GM12878 (cell line): ENCODE data around the gene FTL.

Experiments
- BACH1 ChIP-seq: fragments of 450-650 bp; IDR thresholded peaks from 2 replicates; pipeline ENCODE4 v1.6.1; 2017; ENCODE audit warnings: mild to moderate bottlenecking, borderline replicate concordance
- CHD2 ChIP-seq: IDR thresholded peaks from 2 replicates; pipeline ENCODE4 v1.6.1; 2011; ENCODE audit warnings: low read depth, low read length, improper control_type of control experiment, borderline replicate concordance
- POLR2A ChIP-seq: IDR thresholded peaks from 2 replicates; pipeline ENCODE4 v1.6.1; 2011; ENCODE audit warnings: low read depth, mild to moderate bottlenecking, low read length
- RAD21 ChIP-seq: IDR thresholded peaks from 2 replicates; pipeline ENCODE4 v1.6.1; 2011; ENCODE audit warnings: mild to moderate bottlenecking, low read depth, low read length, moderate library complexity; ENCODE audit not compliant: insufficient read depth
- SREBF1 ChIP-seq: IDR thresholded peaks from 2 replicates; pipeline ENCODE4 v1.6.1; 2012; ENCODE audit warnings: mild to moderate bottlenecking, low read length
- TCF12 ChIP-seq: IDR thresholded peaks from 2 replicates; pipeline ENCODE4 v1.6.1; 2011; ENCODE audit warnings: low read depth, mild to moderate bottlenecking, low read length
- TF ChIP-seq, protein P1 (sequence below), 3 experiments: IDR thresholded peaks in 2 of 3; conservative IDR thresholded peaks in 1 of 3; 2 replicates each; pipeline ENCODE4 v1.5.1; 2011; ENCODE audit warnings: low read depth in 3 of 3, low read length in 3 of 3, mild to moderate bottlenecking in 3 of 3, control low read depth in 2 of 3, moderate library complexity in 2 of 3, inconsistent platforms in 1 of 3, mixed read lengths in 1 of 3; ENCODE audit not compliant: control insufficient read depth in 2 of 3, insufficient read depth in 1 of 3; ENCODE audit errors: extremely low read depth in 1 of 3
- TF ChIP-seq, protein P2 (sequence below): IDR thresholded peaks from 2 replicates; pipeline ENCODE4 v1.6.1; 2012; ENCODE audit warnings: low read length, inconsistent platforms

DNA sequence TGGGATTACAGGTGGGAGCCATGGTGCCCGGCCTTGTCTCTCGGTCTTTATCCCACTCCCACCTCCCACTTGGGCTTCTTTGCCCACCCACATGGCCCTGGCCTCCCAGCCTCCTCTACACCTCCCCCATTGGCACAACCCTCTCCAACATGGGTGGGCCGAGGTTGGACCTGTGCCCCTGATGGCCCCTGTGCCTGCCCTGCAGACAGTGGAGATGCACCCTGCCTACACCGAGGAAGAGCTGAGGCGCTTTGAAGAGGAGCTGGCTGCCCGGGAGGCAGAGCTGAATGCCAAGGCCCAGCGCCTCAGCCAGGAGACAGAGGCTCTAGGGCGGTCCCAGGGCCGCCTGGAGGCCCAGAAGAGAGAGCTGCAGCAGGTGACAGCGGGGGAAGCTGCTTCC, 44.2 kb upstream of the FTL start:
- no peak; the same call in 1 of the 2 replicates for TF ChIP-seq POLR2A
- TF ChIP-seq, protein P1, sequence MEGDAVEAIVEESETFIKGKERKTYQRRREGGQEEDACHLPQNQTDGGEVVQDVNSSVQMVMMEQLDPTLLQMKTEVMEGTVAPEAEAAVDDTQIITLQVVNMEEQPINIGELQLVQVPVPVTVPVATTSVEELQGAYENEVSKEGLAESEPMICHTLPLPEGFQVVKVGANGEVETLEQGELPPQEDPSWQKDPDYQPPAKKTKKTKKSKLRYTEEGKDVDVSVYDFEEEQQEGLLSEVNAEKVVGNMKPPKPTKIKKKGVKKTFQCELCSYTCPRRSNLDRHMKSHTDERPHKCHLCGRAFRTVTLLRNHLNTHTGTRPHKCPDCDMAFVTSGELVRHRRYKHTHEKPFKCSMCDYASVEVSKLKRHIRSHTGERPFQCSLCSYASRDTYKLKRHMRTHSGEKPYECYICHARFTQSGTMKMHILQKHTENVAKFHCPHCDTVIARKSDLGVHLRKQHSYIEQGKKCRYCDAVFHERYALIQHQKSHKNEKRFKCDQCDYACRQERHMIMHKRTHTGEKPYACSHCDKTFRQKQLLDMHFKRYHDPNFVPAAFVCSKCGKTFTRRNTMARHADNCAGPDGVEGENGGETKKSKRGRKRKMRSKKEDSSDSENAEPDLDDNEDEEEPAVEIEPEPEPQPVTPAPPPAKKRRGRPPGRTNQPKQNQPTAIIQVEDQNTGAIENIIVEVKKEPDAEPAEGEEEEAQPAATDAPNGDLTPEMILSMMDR (IDR thresholded peaks at IDR 0.05 in 2 of 3, conservative IDR thresholded peaks at IDR 0.05 in 1 of 3; ENCODE audit: control insufficient read depth in 2 of 3, extremely low read depth in 1 of 3, insufficient read depth in 1 of 3, low read depth in 3 of 3, low read length in 3 of 3), result no peak
- TF ChIP-seq BACH1, result no peak
- TF ChIP-seq TCF12, result no peak
- no peak for TF ChIP-seq RAD21
- TF ChIP-seq CHD2, result no peak
- TF ChIP-seq, protein P2, sequence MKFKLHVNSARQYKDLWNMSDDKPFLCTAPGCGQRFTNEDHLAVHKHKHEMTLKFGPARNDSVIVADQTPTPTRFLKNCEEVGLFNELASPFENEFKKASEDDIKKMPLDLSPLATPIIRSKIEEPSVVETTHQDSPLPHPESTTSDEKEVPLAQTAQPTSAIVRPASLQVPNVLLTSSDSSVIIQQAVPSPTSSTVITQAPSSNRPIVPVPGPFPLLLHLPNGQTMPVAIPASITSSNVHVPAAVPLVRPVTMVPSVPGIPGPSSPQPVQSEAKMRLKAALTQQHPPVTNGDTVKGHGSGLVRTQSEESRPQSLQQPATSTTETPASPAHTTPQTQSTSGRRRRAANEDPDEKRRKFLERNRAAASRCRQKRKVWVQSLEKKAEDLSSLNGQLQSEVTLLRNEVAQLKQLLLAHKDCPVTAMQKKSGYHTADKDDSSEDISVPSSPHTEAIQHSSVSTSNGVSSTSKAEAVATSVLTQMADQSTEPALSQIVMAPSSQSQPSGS, result no peak
- no peak for TF ChIP-seq SREBF1
